NCI-H526 (cell line): Measurements from ENCODE around the gene PTPRR.

Experiments
- DNase-seq, 2 experiments: peaks; one replicate each; lab custom pipeline; 2025; lab: John Stamatoyannopoulos, UW

PTPRR gene

DNA sequence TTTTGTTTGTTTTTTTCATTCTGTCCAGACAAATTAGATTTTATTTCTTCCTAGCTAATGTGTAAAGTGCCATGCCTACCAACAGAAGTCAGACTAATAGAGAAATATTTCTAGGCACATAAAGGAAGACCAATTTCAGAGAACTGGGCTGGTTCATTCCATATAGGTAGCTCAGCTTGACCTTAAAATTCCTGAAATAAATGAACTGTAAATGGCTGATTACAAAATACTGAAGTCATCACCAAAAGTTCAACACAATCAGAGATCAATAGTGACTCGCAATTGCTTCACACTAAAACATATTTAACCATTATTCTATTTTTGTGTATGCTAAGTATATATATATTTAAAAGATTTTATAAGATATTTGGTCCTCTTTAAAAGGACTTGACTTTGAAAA is 317.5 kb downstream of the PTPRR start:
- DNase-seq, result no peak

DNA sequence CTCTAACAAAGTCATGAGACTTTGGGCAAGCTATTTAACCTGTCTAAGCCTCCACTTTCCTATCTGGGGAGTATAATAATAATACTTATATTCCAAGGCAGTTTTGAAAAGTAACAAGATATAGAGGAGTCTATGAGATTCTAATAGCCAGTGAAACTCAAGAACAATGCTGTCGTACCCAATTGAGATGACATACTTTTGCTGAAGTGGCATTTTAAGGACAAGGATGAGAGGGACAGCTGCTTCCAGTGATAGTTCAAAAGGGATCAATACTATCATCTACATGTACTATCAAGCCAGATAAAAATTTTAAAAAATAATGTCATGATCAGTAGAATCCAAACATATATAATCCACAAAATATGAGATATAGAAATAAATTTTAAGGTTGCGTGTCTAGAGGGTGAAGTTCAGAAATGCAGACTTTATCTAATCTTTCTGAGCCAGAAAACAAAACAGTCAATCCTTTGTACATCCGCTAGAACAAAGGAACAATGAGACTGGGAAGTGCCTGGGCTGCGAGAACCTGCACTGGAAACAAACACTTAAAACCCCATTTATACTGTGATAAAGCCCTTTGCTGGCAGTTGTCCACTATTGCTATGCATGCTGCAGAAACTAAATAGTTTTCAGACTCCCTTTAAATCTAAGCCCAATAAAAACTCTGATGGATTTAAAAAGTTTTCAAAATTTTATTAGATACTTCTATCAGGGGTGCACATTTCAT is 321.9 kb downstream of the PTPRR start:
- DNase-seq, result no peak

DNA sequence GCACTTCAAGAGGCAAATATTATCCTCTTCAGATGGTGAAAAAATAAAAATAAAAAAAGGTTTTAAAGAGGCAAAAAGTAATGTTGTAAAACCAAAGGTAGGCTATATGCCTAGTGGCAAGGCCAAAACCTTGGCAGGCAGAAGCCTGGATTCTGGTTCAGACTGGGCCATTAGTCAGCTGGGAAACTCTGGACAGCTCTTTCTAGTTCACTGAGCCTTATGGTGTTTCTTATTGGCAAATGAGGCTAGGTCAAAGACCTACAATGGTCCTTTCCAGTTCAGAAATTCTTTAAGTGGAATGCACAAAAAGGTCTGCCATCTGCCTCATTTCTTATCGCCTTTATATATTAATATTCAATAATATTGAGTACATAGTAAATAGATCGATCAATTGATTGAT is 327.9 kb downstream of the PTPRR start:
- DNase-seq, result no peak

- DNase-seq, result no peak
Observed at GRCh38 chr12:70590549-70591226, 329.9 kb downstream of the PTPRR start.

- peak; percentile 37 to 79 for DNase-seq
Observed at GRCh38 chr12:70590051-70590450, 330.5 kb downstream of the PTPRR start.
